IPS-18c (cell line): Measurements from ENCODE around the gene DIP2C.
"Not testable (repeated sequence)": the region's sequence is repeated elsewhere in the genome, so short reads cannot be mapped to it uniquely, and the experiment has no call there.

ENCODE experiments used
- H3K4me3 ChIP-seq: 2 replicates; pipeline ENCODE4 v1.7.0; 2013; ENCODE audit warnings: low read depth, mild to moderate bottlenecking, low read length, moderate library complexity; ENCODE audit not compliant: insufficient read depth
- H3K9me3 ChIP-seq: one replicate; pipeline ENCODE4 v1.6.1; 2013; ENCODE audit warnings: mild to moderate bottlenecking, low read length, moderate library complexity; ENCODE audit not compliant: control insufficient read depth, insufficient read depth

The DIP2C gene

DNA sequence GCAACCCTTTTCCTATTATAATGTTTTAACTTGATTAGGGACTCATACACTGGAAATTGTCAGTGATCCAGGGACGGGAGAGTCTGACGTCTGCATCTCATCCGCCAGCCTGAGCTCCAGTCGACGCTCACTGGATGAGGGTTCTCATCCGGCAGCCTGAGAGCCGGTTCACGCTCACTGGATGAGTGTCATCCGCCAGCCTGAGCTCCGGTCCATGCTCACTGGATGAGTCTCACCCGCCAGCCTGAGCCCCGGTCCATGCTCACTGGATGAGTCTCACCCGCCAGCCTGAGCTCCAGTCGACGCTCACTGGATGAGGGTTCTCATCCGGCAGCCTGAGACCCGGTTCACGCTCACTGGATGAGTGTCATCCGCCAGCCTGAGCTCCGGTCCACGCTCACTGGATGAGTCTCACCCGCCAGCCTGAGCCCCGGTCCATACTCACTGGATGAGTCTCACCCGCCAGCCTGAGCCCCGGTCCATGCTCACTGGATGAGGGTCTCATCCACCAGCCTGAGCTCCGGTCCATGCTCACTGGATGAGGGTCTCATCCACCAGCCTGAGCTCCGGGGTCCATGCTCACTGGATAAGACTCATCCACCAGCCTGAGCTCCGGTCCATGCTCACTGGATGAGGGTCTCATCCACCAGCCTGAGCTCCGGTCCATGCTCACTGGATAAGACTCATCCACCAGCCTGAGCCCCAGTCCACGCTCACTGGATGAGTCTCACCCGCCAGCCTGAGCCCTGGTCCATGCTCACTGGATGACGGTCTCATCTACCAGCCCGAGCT lies 209.6 kb downstream of the DIP2C start:
- not testable (repeated sequence) for H3K4me3 ChIP-seq

GRCh38 chr10:478471-479245 lies 210.8 kb downstream of the DIP2C start:
- Histone ChIP-seq H3K4me3 (no peak overlapping the region), H3K9me3 (no peaks in the 10 kb centered on the region)

More for the DNA sequence above, 209.6 kb downstream of the DIP2C start:
- not testable (repeated sequence) for H3K9me3 ChIP-seq

DNA sequence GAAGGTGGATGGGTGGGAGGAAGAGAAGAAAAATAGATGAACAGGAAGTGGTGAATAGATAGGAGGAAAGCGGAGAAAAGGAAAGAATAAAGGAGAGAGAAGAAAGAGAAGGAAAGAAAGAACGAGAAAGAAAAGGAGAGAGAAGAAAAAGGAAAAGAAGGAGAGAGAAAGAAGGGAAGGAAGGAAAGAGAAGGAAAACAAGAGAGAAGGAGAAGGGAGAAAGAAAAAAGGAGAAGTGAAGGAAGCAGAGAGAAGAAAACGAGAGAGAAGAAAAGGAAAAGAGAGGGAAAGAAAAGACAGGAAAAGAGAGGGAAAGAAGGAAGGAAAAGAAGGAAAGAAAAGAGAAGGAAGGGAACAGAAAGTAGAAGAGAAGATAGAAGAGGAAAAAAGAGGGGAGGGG lies 211.8 kb downstream of the DIP2C start:
- Histone ChIP-seq H3K9me3 (no peaks in the 10 kb centered on the region), H3K4me3 (no peak overlapping the region)

DNA sequence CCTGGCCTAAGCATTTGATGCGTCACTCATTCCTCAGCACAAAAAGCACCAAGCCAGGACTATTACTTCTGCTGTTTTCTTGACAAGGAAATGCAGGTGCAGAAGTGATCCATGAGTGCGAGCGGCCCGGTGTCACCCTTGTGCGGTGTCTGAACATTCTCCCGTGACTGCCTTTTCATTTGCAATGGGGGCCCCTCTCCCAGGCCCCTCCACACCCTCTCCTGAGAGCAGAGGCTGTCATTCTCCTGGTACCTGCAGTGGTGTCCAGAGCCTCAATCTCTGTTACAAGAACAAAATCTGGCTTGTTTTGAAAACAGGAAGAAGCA lies 213.1 kb downstream of the DIP2C start:
- Histone ChIP-seq H3K9me3 (no peaks in the 10 kb centered on the region), H3K4me3 (no peak overlapping the region)

GRCh38 chr10:475709-476454 lies 213.6 kb downstream of the DIP2C start:
- no peak overlapping the region for H3K4me3 ChIP-seq
- H3K9me3 ChIP-seq = no peaks in the 10 kb centered on the region

GRCh38 chr10:474946-475345 lies 214.5 kb downstream of the DIP2C start:
- Histone ChIP-seq H3K4me3 (no peak overlapping the region), H3K9me3 (no peaks in the 10 kb centered on the region)

GRCh38 chr10:474406-474805 lies 215.1 kb downstream of the DIP2C start:
- Histone ChIP-seq H3K4me3 (no peak overlapping the region), H3K9me3 (no peaks in the 10 kb centered on the region)

GRCh38 chr10:472241-472910 lies 217.1 kb downstream of the DIP2C start:
- H3K9me3 ChIP-seq = no peaks in the 10 kb centered on the region

DNA sequence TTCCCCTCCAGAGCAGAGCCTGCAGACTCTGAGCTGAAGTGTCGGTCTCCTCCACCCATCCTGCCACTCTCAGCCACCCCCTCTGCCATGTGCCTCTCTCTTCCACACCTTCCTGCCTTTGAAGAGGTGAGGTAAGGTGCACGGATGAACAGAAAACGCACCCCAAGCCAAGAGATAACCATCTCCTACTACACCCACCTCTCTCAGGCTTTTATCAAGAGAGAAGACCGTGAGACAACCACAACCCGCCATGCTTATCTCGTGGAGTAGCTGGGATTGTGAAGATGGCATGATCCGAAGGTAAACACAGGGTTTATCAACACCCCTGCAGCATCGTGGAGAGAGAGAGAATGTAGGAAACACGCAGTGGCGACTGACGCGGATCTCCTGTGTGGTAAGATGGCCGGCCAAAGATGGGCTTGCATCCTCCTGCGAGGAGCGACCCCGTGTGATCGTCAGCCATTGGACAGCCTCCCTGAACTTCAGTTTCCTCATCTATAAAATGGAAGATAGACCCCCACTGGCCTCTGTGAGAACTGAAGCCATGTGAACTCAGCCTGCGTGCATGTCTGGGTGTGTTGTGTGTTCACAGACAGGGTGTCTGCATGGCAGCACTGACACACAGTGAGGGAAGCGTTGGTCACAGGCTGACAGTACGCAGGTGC lies 219.0 kb downstream of the DIP2C start:
- Histone ChIP-seq H3K4me3 (no peak overlapping the region), H3K9me3 (no peaks in the 10 kb centered on the region)

More at GRCh38 chr10:472241-472910, 217.1 kb downstream of the DIP2C start:
- no peak overlapping the region for H3K4me3 ChIP-seq

DNA sequence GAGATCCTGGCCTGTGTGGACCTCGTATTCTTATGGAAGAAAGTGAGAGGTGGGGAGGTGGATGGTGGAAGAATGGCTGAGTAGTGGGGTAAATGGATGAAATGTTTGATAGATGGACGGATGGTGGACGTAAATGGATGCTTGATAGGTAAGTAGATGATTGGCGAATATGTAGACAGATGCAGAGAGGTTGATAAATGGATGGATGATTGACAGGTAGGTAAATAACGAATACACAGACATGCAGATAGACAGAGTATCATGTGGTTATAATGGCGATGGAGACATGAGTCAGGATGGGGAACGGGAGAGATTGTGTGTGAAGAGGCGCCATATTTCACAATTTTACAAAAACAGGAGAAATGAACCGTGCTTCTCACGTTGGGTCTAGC lies 219.5 kb downstream of the DIP2C start:
- H3K4me3 ChIP-seq = no peak overlapping the region

GRCh38 chr10:459743-460142 lies 229.7 kb downstream of the DIP2C start:
- no peak overlapping the region for H3K4me3 ChIP-seq
- H3K9me3 ChIP-seq = no peaks in the 10 kb centered on the region

More for the DNA sequence above, 219.5 kb downstream of the DIP2C start:
- no peaks in the 10 kb centered on the region for H3K9me3 ChIP-seq

- no peak overlapping the region for H3K4me3 ChIP-seq
- H3K9me3 ChIP-seq = no peaks in the 10 kb centered on the region
These were observed 231.0 kb downstream of the DIP2C start for GRCh38 chr10:458421-458851.

DNA sequence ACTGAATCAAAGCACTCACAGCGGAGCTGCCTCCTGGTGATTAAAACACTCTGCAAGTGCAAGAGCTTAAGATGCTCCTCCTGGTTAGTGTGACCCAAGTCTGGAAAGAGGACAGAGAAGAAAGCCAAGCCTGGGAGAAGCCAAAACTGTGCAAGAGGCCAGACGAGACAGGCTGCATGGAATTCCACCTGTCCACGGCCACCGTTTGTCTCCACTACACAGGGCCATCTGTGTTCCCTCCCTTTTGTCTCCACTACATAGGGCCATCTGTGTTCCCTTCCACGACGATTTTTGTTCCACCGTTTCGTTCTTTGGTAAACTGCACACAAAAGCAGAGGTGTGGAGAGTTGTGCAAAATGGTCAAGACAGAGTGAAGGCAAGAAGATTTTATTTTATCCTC lies 233.0 kb downstream of the DIP2C start:
- H3K9me3 ChIP-seq = peaks cover 6% of the 10 kb centered on the region
- no peak overlapping the region for H3K4me3 ChIP-seq

- H3K9me3 ChIP-seq = peaks cover 6% of the 10 kb centered on the region
- no peak overlapping the region for H3K4me3 ChIP-seq
These were observed 234.6 kb downstream of the DIP2C start for GRCh38 chr10:454860-455259.

DNA sequence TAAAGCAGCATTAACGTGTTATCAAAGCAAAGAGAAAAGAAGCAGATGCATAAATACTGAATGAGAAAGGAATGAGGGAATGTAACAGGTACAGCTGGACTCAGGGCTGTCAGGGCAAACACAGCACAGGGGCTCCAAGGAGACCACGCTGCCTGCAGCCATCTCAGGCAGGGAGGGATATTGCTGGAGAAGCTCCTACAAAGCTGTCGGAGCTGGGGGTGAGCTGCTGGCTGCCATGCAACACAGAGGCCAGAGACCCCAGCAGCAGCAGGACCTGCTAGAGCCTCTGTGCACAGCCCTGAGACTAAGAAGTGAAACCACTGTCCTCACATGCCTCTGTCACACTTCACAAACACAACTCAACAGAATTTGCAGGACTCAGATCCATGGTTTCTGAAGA lies 235.8 kb downstream of the DIP2C start:
- peaks cover 6% of the 10 kb centered on the region for H3K9me3 ChIP-seq
- H3K4me3 ChIP-seq = no peak overlapping the region

GRCh38 chr10:452512-453426 lies 236.7 kb downstream of the DIP2C start:
- H3K9me3 ChIP-seq = peaks cover 6% of the 10 kb centered on the region

More at GRCh38 chr10:452512-453426, 236.7 kb downstream of the DIP2C start:
- H3K4me3 ChIP-seq = no peak overlapping the region
